OCI-LY7 (cell line): ENCODE measurements around the gene ELK3. TPM values are rescaled to one million over a fixed set of nuclear protein-coding genes. Genes with fewer than 3 reads are reported as not detected.
A peak's percentile ranks its signal among the peaks of the same experiment; 100 is the strongest.

ENCODE experiments used
- BruUV-seq: library from RNA; stranded (reverse); fragments of 400-500 nt; replicated peaks from 2 replicates; lab custom pipeline; 2021; lab: Mats Ljungman, UMichigan
- CTCF ChIA-PET: fragments of 300-600 bp; sonication (Branson Sonifier 250); formaldehyde crosslinking; loops from one replicate; lab custom pipeline; 2022; ENCODE audit warnings: antibody characterized with exemption; ENCODE audit not compliant: unreplicated experiment; lab: Charles Lee
- POLR2A ChIA-PET: fragments of 300-600 bp; sonication (Branson Sonifier 250); formaldehyde crosslinking; loops from one replicate; lab custom pipeline; 2022; ENCODE audit warnings: antibody characterized with exemption; lab: Charles Lee
- DNase-seq: peaks from one replicate; pipeline ENCODE4 v3.0.0-alpha.2; 2015; ENCODE audit warnings: low spot score
- H2AFZ ChIP-seq: fragments of 200-600 bp; sonication (generic), shearing (Covaris generic); 2 replicates; pipeline ENCODE4 v1.6.1; 2014; ENCODE audit warnings: mild to moderate bottlenecking, antibody characterized with exemption, low read length, moderate library complexity
- H3K27ac ChIP-seq: fragments of 200-600 bp; sonication (generic); 2 replicates; pipeline ENCODE4 v1.5.1; 2014; ENCODE audit warnings: mixed run types, low read depth, mild to moderate bottlenecking, moderate library complexity, low read length, inconsistent platforms; ENCODE audit not compliant: poor library complexity, severe bottlenecking
- H3K36me3 ChIP-seq: fragments of 200-600 bp; sonication (generic); 2 replicates; pipeline ENCODE4 v1.6.1; 2014; ENCODE audit warnings: mild to moderate bottlenecking, antibody characterized with exemption, low read length, moderate library complexity, mixed read lengths; ENCODE audit not compliant: insufficient read depth
- H3K4me1 ChIP-seq: fragments of 200-600 bp; sonication (generic); 2 replicates; pipeline ENCODE4 v1.5.1; 2014; ENCODE audit warnings: mild to moderate bottlenecking, low read length; ENCODE audit not compliant: insufficient read depth, poor library complexity, severe bottlenecking
- H3K4me2 ChIP-seq: fragments of 200-600 bp; sonication (generic); 2 replicates; pipeline ENCODE4 v1.6.1; 2014; ENCODE audit warnings: mild to moderate bottlenecking, low read length
- H3K4me3 ChIP-seq: fragments of 200-600 bp; sonication (generic); 2 replicates; pipeline ENCODE4 v1.5.1; 2014; ENCODE audit warnings: mild to moderate bottlenecking, low read depth, low read length; ENCODE audit not compliant: poor library complexity, severe bottlenecking
- H3K79me2 ChIP-seq: fragments of 200-600 bp; sonication (generic); 2 replicates; pipeline ENCODE4 v1.6.1; 2016; ENCODE audit warnings: low read depth, mild to moderate bottlenecking, low read length, moderate library complexity, mixed read lengths; ENCODE audit not compliant: insufficient read depth
- H3K9me2 ChIP-seq: fragments of 200-600 bp; sonication (generic); 2 replicates; pipeline ENCODE4 v1.6.1; 2016; ENCODE audit warnings: mild to moderate bottlenecking, low read length, mixed read lengths; ENCODE audit not compliant: insufficient read depth
- H3K9me3 ChIP-seq: fragments of 200-600 bp; sonication (generic); 2 replicates; pipeline ENCODE4 v1.6.1; 2014; ENCODE audit warnings: mild to moderate bottlenecking, mixed run types, low read length, mixed read lengths
- H4K20me1 ChIP-seq: fragments of 200-600 bp; sonication (generic); 2 replicates; pipeline ENCODE4 v1.6.1; 2014; ENCODE audit warnings: mild to moderate bottlenecking, antibody characterized with exemption, low read length, moderate library complexity, mixed read lengths; ENCODE audit not compliant: insufficient read depth
- CTCF ChIP-seq: fragments of 200-600 bp; sonication (generic); conservative IDR thresholded peaks from 2 replicates; pipeline ENCODE4 v1.5.1; 2014; ENCODE audit warnings: mild to moderate bottlenecking, antibody characterized with exemption, low read length, moderate library complexity, mixed read lengths
- EZH2phosphoT487 ChIP-seq: fragments of 200-600 bp; sonication (generic); IDR thresholded peaks from 2 replicates; pipeline ENCODE4 v1.6.1; 2018; ENCODE audit warnings: low read depth, borderline replicate concordance, mild to moderate bottlenecking, mixed run types, antibody characterized with exemption, low read length, moderate library complexity, mixed read lengths
- intact Hi-C: fragments of 100-400 bp; cut with micrococcal nuclease; formaldehyde crosslinking; loops from one replicate; pipeline ENCODE4 v1.10.0; 2022; ENCODE audit not compliant: unreplicated experiment
- total RNA-seq, 2 experiments: library from RNA; depleted of rRNA in 1 of 2; stranded (reverse); fragments of >200 nt in 1 of 2; shearing (Covaris generic) in 1 of 2; gene quantifications; 2 replicates each; pipeline ENCODE4 v1.2.3, GENCODE V29; 2014 to 2022

The ELK3 gene
- total RNA-seq, 2 experiments from 2014 or later = 1.9 to 4.2 TPM

GRCh38 chr12:96210376-96211055 is 16.3 kb downstream of the ELK3 start:
- no peaks in the 10 kb centered on the region for H3K9me3 ChIP-seq
- no TSS peak for BruUV-seq
- POLR2A ChIA-PET = interaction anchor here (0.5 to 1.1 kb wide), 8 partner anchors 9 to 643 kb away, joined by 3 to 7 read pairs (median 3); partner anchors contain the start of gene AMDHD1
- intact Hi-C loops = no loop called here
- no peak for DNase-seq
- H3K4me3 ChIP-seq = peak overlapping the region; percentile 33
- H3K27ac ChIP-seq = no peak overlapping the region
- peaks cover 82% of the 10 kb centered on the region for H3K4me1 ChIP-seq
- no peaks in the 10 kb centered on the region for H3K9me2 ChIP-seq
- no peaks in the 10 kb centered on the region for H3K36me3 ChIP-seq
- 0 out of 2 replicates have a peak, but pooled peaks cover 16% of the 10 kb centered on the region for H4K20me1 ChIP-seq
- H3K4me2 ChIP-seq = peak overlapping the region; percentile 71
- no peak for TF ChIP-seq CTCF
- H2AFZ ChIP-seq = no peak overlapping the region
- CTCF ChIA-PET = interaction anchor here (0.6 kb wide), 1 partner anchor 297 kb away, joined by 4 read pairs; no protein-coding TSS in a partner anchor
- no peaks in the 10 kb centered on the region for H3K79me2 ChIP-seq

GRCh38 chr12:96211988-96212387 is 17.8 kb downstream of the ELK3 start:
- peak overlapping the region; percentile 44 for H3K4me2 ChIP-seq
- no peak overlapping the region for H3K27ac ChIP-seq
- CTCF ChIA-PET = interaction anchor here (0.6 kb wide), 1 partner anchor 334 kb away, joined by 4 read pairs; no protein-coding TSS in a partner anchor
- intact Hi-C loops = no loop called here
- H3K9me3 ChIP-seq = no peaks in the 10 kb centered on the region
- POLR2A ChIA-PET = interaction anchor here (0.7 to 1.8 kb wide), 11 partner anchors 10 to 305 kb away, joined by 3 to 11 read pairs (median 4); no protein-coding TSS in a partner anchor
- TF ChIP-seq CTCF (no peak), EZH2phosphoT487 (no peak)
- DNase-seq = no peak
- no peak overlapping the region for H3K4me3 ChIP-seq
- H3K9me2 ChIP-seq = no peaks in the 10 kb centered on the region
- peaks cover 85% of the 10 kb centered on the region for H3K4me1 ChIP-seq
- no peak overlapping the region for H2AFZ ChIP-seq
- BruUV-seq = no TSS peak
- 0 out of 2 replicates have a peak, but pooled peaks cover 15% of the 10 kb centered on the region for H4K20me1 ChIP-seq
- H3K36me3 ChIP-seq = no peaks in the 10 kb centered on the region
- H3K79me2 ChIP-seq = no peaks in the 10 kb centered on the region
